Mesothelial cell of epicardium (in vitro differentiated cells): ENCODE results near the gene ACTR2. TPM values are rescaled to one million over a fixed set of nuclear protein-coding genes. Genes with fewer than 3 reads are reported as not detected.
"Not testable (repeated sequence)": the region's sequence is repeated elsewhere in the genome, so short reads cannot be mapped to it uniquely, and the experiment has no call there.

Experiments used
- DNase-seq, 2 experiments: peaks; one replicate each; pipeline ENCODE4 v3.0.0; 2021; ENCODE audit warnings: low spot score in 2 of 2; ENCODE audit not compliant: unreplicated experiment in 2 of 2
- H3K27ac Mint-ChIP-seq: 2 replicates; pipeline ENCODE4 v1.8.0; 2021; ENCODE audit warnings: mixed read lengths
- H3K27me3 Mint-ChIP-seq: 2 replicates; pipeline ENCODE4 v1.8.0; 2021; ENCODE audit warnings: low read depth, mixed read lengths
- H3K36me3 Mint-ChIP-seq: 2 replicates; pipeline ENCODE4 v1.8.0; 2021; ENCODE audit warnings: mixed read lengths
- H3K4me1 Mint-ChIP-seq: 2 replicates; pipeline ENCODE4 v1.8.0; 2021; ENCODE audit warnings: mixed read lengths
- H3K4me3 Mint-ChIP-seq: 2 replicates; pipeline ENCODE4 v1.8.0; 2021; ENCODE audit warnings: mild to moderate bottlenecking, moderate library complexity, mixed read lengths
- H3K9me3 Mint-ChIP-seq: 2 replicates; pipeline ENCODE4 v1.8.0; 2021; ENCODE audit warnings: mixed read lengths
- total RNA-seq: library from RNA; stranded (reverse); gene quantifications from 3 replicates; pipeline ENCODE4 v1.2.1, GENCODE V29; 2021
- TF ChIP-seq, protein P1 (sequence below): fragments of 200-600 bp; sonication (generic); IDR thresholded peaks from one replicate; pipeline ENCODE4 v1.5.0; 2021; ENCODE audit warnings: antibody characterized with exemption; ENCODE audit not compliant: unreplicated experiment

Gene ACTR2
- total RNA-seq: 166 to 171 TPM (median 169 TPM) in 3 replicates

DNA sequence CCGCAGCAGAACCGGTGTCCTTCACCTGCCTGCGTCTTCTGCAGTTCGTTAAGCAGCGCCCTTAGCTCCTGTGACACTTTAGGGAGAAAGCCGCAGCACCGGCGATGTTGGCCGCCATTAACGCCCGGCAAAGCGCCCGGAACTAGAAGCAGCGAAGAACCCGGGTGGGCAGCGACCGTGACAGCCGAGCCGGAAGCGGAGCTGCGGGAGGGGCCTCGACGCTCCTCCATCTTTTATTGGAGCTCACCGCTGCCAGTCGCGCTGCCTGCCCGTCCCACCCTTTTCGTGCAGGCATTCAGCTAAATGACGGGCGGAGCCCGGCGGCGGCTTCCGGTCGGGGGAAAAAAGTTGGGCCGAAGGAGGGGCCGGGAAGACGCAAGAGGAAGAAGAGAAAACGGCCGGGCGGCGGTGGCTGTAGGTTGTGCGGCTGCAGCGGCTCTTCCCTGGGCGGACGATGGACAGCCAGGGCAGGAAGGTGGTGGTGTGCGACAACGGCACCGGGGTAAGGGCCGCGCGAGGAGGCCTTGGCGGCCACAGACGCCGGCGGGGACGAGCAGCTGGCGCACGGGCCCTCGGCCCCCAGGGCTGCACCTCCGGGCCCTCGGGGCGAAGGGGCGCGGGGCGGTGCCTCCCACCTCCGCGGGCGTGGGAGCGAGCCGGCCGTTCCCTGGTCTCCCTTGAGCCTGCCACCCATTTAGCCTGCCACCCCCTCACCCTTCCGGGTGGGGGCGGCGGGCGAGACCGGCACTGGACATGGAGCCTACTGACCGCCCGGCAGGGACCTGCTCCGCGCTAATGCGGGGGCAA lies at the start of gene ACTR2:
TSS of gene ACTR2 (plus strand) at position 376 of the 807 bp plus-strand sequence. CDS start at position 455, 79 bp downstream.
- TF ChIP-seq, protein P1, sequence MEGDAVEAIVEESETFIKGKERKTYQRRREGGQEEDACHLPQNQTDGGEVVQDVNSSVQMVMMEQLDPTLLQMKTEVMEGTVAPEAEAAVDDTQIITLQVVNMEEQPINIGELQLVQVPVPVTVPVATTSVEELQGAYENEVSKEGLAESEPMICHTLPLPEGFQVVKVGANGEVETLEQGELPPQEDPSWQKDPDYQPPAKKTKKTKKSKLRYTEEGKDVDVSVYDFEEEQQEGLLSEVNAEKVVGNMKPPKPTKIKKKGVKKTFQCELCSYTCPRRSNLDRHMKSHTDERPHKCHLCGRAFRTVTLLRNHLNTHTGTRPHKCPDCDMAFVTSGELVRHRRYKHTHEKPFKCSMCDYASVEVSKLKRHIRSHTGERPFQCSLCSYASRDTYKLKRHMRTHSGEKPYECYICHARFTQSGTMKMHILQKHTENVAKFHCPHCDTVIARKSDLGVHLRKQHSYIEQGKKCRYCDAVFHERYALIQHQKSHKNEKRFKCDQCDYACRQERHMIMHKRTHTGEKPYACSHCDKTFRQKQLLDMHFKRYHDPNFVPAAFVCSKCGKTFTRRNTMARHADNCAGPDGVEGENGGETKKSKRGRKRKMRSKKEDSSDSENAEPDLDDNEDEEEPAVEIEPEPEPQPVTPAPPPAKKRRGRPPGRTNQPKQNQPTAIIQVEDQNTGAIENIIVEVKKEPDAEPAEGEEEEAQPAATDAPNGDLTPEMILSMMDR: no peak
- Mint-ChIP-seq H3K27ac (peak within 1 kb of the TSS; percentile 99), H3K4me1 (peaks cover 22% of the 10 kb centered on the region), H3K9me3 (no peaks in the 10 kb centered on the region), H3K36me3 (peaks cover 1% of the 10 kb centered on the region), H3K27me3 (no peaks in the 10 kb centered on the region), H3K4me3 (peak within 1 kb of the TSS; percentile 98)
- DNase-seq: peak; percentile 86 to 93

DNA sequence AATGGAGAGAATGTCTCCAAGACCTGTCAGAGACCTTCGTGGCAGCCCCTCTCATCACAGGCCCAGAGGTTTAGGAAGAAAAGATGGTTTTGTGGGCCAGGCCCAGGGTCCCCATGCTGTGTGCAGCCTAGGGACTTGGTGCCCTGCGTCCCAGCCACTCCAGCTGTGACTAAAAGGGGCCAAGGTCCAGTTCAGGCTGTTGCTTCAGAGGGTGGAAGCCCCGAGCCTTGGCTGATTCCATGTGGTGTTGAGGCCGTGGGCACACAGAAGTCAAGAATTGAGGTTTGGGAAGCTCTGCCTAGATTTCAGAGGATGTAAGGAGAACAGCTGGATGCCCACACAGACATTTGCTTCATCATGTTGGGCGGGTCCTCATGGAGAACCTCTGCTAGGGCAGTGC lies 45.1 kb upstream of the ACTR2 start:
- Mint-ChIP-seq H3K9me3 (peaks cover 11% of the 10 kb centered on the region), H3K4me1 (peaks cover 3% of the 10 kb centered on the region), H3K36me3 (no peaks in the 10 kb centered on the region), H3K4me3 (no peak overlapping the region), H3K27me3 (peaks cover 2% of the 10 kb centered on the region), H3K27ac (no peak overlapping the region)
- TF ChIP-seq, protein P1: no peak
- DNase-seq: no peak

DNA sequence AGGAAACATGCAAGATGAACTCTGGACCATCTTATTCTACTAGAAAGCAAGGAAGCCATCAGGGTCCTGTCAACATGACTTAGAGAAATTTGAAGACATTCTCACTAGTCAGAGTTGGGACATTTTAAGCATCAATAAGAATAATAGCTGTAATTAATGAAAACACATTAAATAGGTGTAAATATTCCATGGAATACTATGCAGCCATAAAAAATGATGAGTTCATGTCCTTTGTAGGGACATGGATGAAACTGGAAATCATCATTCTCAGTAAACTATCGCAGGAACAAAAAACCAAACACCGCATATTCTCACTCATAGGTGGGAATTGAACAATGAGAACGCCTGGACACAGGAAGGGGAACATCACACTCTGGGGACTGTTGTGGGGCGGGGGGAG lies 44.2 kb upstream of the ACTR2 start:
- not testable (repeated sequence) for DNase-seq, H3K4me3 Mint-ChIP-seq, H3K27ac Mint-ChIP-seq, H3K4me1 Mint-ChIP-seq, H3K36me3 Mint-ChIP-seq, H3K27me3 Mint-ChIP-seq
- H3K9me3 Mint-ChIP-seq: peaks cover 11% of the 10 kb centered on the region

DNA sequence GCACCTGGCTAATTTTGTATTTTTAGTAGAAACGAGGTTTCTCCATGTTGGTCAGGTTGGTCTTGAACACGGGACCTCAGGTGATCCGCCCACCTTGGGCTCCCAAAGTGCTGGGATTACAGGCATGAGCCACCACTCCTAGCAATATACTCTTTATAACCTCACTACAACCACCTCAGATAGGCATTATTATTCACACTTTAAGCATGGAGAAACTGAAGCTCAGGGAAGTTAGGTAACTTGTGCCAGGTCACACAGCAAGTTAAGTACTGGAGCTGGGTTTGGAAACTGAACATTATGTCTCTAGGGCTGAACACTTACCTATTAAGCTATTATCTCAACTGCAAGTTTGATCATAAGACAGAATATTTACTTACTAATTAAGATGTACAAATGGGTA lies 42.6 kb upstream of the ACTR2 start:
- no peak overlapping the region for H3K4me3 Mint-ChIP-seq
- no peak for DNase-seq
- TF ChIP-seq, protein P1: no peak
- H3K27ac Mint-ChIP-seq: no peak overlapping the region
- peaks cover 3% of the 10 kb centered on the region for H3K4me1 Mint-ChIP-seq
- H3K36me3 Mint-ChIP-seq: no peaks in the 10 kb centered on the region
- H3K9me3 Mint-ChIP-seq: peaks cover 11% of the 10 kb centered on the region
- H3K27me3 Mint-ChIP-seq: peaks cover 11% of the 10 kb centered on the region

DNA sequence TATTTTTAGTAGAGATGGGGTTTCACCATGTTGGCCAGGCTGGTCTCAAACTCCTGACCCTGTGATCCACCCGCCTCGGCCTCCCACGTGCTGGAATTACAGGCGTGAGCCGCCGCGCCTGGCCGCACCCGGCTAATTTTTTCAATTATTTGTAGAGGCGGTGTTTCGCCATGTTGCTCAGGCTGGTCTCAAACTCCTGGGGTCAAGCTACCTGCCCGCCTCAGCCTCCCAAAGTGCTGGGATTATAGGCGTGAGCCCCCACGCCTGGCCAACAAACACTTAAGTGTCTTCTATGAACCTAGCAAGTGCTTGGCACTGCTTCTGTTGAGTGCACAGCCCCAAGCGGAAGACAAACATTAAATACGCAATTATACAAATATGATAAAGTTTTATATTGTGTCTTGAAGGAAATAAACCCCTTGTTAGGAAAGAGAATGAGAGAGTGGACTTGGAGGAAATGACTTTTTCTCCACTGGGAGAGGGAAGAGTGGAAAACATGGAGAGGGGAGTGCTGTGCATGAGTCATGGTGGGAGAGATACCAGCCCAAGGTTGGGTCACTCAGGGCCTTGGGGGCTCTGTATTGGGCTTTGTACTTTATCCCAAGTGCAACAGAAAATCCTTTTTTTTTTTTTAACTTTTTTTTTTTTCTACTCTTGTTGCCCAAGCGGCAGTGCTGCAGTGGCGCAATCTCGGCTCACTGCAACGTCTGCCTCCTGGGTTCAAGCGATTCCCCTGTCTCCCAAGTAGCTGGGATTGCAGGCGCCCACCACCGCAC lies 41.4 kb upstream of the ACTR2 start:
- H3K4me1 Mint-ChIP-seq: peaks cover 3% of the 10 kb centered on the region
- no peak for DNase-seq
- no peak overlapping the region for H3K4me3 Mint-ChIP-seq
- no peaks in the 10 kb centered on the region for H3K36me3 Mint-ChIP-seq
- peaks cover 4% of the 10 kb centered on the region for H3K9me3 Mint-ChIP-seq
- H3K27ac Mint-ChIP-seq: no peak overlapping the region
- H3K27me3 Mint-ChIP-seq: peaks cover 14% of the 10 kb centered on the region
- TF ChIP-seq, protein P1: no peak
